ENCODE data around the gene PNP.
"Not testable (repeated sequence)": the region's sequence is repeated elsewhere in the genome, so short reads cannot be mapped to it uniquely, and the experiment has no call there.

Gene PNP
- total RNA-seq: 48.3 to 159 (median 94.5) reads per million in 18 experiments

GRCh38 chr14:20469242-20469889, at the start of gene PNP:
PNP (plus strand) TSS chr14:20469406; CDS start chr14:20469525, 119 bp downstream.
- peak; percentile 91 to 92 for DNase-seq

- DNase-seq: peak; percentile 23 to 26
These were observed 49.8 kb upstream of the PNP start for GRCh38 chr14:20419419-20419818.

GRCh38 chr14:20421267-20421666, 47.9 kb upstream of the PNP start:
- DNase-seq: no peak

GRCh38 chr14:20422886-20423285, 46.3 kb upstream of the PNP start:
- no peak for DNase-seq

GRCh38 chr14:20424851-20425250, 44.4 kb upstream of the PNP start:
- DNase-seq: no peak

- DNase-seq: peak; percentile 81 to 85
These were observed 41.8 kb upstream of the PNP start for GRCh38 chr14:20427231-20428009.

GRCh38 chr14:20428010-20428365, 41.2 kb upstream of the PNP start:
- no peak for DNase-seq

- no peak for DNase-seq
These were observed 40.4 kb upstream of the PNP start for GRCh38 chr14:20428802-20429201.

- no peak for DNase-seq
These were observed 39.2 kb upstream of the PNP start for GRCh38 chr14:20429801-20430669.

GRCh38 chr14:20434701-20435581, 34.3 kb upstream of the PNP start:
- no peak for DNase-seq

GRCh38 chr14:20435582-20436362, 33.4 kb upstream of the PNP start, which contains the start of gene KLHL33:
KLHL33 (minus strand) TSS chr14:20436166; CDS start chr14:20435811, 355 bp downstream.
- no peak for DNase-seq

- no peak for DNase-seq
These were observed 32.8 kb upstream of the PNP start for GRCh38 chr14:20436363-20436755.

- no peak for DNase-seq
These were observed 30.5 kb upstream of the PNP start for GRCh38 chr14:20438664-20439063.

GRCh38 chr14:20440465-20440864, 28.7 kb upstream of the PNP start:
- no peak for DNase-seq

- DNase-seq: peak; percentile 35 to 43
These were observed 28.3 kb upstream of the PNP start for GRCh38 chr14:20440882-20441281.

GRCh38 chr14:20441461-20441860, 27.7 kb upstream of the PNP start:
- peak; percentile 41 to 43 for DNase-seq

GRCh38 chr14:20443650-20444049, 25.6 kb upstream of the PNP start:
- DNase-seq: not testable (repeated sequence)

- no peak for DNase-seq
These were observed 22.3 kb upstream of the PNP start for GRCh38 chr14:20446889-20447288.

GRCh38 chr14:20452831-20453230, 16.4 kb upstream of the PNP start:
- DNase-seq: not testable (repeated sequence)

GRCh38 chr14:20454516-20455354, 14.5 kb upstream of the PNP start, which contains the start of the genes APEX1 and OSGEP:
APEX1 (plus strand) TSS chr14:20455226; CDS start chr14:20455646, 420 bp downstream.
OSGEP (minus strand) TSS chr14:20454812; CDS start chr14:20454683, 129 bp downstream.
- DNase-seq: peak; percentile 99 to 100

Data from inflammatory macrophage (primary cell).